Osteocyte (in vitro differentiated cells): ENCODE results near the gene STAB1. TPM values are rescaled to one million over a fixed set of nuclear protein-coding genes. Genes with fewer than 3 reads are reported as not detected.

Source experiments
- DNase-seq: peaks from one replicate; pipeline ENCODE4 v3.0.0; 2021; ENCODE audit warnings: mixed read lengths; ENCODE audit not compliant: unreplicated experiment; ENCODE audit errors: extremely low spot score
- H3K27ac Mint-ChIP-seq: one replicate; pipeline ENCODE4 v1.8.0; 2021; ENCODE audit warnings: mild to moderate bottlenecking, mixed read lengths; ENCODE audit not compliant: unreplicated experiment
- H3K27me3 Mint-ChIP-seq: one replicate; pipeline ENCODE4 v1.8.0; 2021; ENCODE audit warnings: mixed read lengths; ENCODE audit not compliant: unreplicated experiment
- H3K36me3 Mint-ChIP-seq: one replicate; pipeline ENCODE4 v1.8.0; 2021; ENCODE audit warnings: mixed read lengths; ENCODE audit not compliant: unreplicated experiment
- H3K4me1 Mint-ChIP-seq: one replicate; pipeline ENCODE4 v1.8.0; 2021; ENCODE audit warnings: mixed read lengths; ENCODE audit not compliant: unreplicated experiment
- H3K4me3 Mint-ChIP-seq: one replicate; pipeline ENCODE4 v1.8.0; 2021; ENCODE audit warnings: mild to moderate bottlenecking, moderate library complexity, mixed read lengths; ENCODE audit not compliant: unreplicated experiment
- H3K9me3 Mint-ChIP-seq: one replicate; pipeline ENCODE4 v1.8.0; 2021; ENCODE audit warnings: mixed read lengths; ENCODE audit not compliant: unreplicated experiment
- total RNA-seq: library from RNA; stranded (reverse); gene quantifications from 2 replicates; pipeline ENCODE4 v1.2.1, GENCODE V29; 2021
- TF ChIP-seq, protein P1 (sequence below): fragments of 200-600 bp; sonication (generic); IDR thresholded peaks from 2 replicates; pipeline ENCODE4 v1.5.0; 2021; ENCODE audit warnings: antibody characterized with exemption, mild to moderate bottlenecking, moderate library complexity

The STAB1 gene
- total RNA-seq, 1 donor from 2014 or later = not detected

DNA sequence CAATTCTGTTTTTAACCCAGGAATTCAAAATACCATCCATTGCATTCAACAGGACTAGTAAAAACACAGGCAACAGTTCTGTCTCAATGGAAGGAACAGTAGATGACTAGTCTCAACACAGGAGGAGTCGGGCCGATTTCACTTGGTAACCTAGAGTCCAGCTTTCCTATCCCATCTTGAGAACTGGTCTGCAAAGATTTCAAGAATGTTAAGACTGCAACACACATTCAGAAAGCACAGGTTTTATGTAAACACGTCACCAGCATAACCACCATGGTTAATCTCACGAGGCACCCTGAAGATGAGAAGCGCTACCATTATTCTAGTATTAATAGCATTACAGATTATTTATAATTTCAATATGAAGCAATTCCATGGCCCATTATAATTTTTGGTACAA is 63.3 kb downstream of the STAB1 start:
- H3K27ac Mint-ChIP-seq = no peak overlapping the region
- H3K4me1 Mint-ChIP-seq = peaks cover 14% of the 10 kb centered on the region
- TF ChIP-seq, protein P1, sequence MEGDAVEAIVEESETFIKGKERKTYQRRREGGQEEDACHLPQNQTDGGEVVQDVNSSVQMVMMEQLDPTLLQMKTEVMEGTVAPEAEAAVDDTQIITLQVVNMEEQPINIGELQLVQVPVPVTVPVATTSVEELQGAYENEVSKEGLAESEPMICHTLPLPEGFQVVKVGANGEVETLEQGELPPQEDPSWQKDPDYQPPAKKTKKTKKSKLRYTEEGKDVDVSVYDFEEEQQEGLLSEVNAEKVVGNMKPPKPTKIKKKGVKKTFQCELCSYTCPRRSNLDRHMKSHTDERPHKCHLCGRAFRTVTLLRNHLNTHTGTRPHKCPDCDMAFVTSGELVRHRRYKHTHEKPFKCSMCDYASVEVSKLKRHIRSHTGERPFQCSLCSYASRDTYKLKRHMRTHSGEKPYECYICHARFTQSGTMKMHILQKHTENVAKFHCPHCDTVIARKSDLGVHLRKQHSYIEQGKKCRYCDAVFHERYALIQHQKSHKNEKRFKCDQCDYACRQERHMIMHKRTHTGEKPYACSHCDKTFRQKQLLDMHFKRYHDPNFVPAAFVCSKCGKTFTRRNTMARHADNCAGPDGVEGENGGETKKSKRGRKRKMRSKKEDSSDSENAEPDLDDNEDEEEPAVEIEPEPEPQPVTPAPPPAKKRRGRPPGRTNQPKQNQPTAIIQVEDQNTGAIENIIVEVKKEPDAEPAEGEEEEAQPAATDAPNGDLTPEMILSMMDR = no peak
- H3K9me3 Mint-ChIP-seq = no peaks in the 10 kb centered on the region
- H3K36me3 Mint-ChIP-seq = peaks cover 50% of the 10 kb centered on the region
- no peaks in the 10 kb centered on the region for H3K27me3 Mint-ChIP-seq
- no peak for DNase-seq
- no peak overlapping the region for H3K4me3 Mint-ChIP-seq

DNA sequence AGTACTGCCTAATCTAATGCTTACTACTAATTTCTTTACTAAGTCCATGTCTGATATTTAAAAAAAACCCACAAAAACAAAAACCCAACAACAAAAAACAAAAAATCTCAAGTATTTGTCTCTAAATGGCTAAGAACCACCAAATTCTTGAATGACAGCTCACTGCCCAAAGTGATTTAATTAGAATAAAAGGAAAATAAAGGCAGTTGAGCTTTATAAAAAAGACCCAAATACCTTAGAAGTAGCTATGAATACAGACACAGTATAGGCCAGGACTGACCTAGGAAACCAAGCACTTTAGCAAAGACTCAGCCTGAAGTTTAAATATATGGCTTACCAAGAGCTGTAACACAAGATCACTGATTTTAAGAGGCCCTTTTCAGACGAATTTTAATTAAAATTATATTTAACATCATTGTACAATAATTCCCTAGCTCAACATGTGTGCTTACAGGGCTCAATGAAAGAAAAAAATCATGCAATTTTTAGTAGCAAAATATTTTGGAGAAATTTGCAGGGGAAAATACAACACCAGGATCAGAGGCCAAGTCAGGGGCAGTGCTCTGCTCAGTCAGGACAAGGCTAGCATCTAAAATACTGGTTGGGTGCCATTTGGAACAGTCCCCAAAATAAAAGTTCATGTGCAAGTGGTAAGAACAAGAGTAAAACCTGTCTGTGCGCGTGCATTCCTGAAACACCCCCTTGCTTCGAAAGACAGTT is 66.0 kb downstream of the STAB1 start:
- H3K4me3 Mint-ChIP-seq = no peak overlapping the region
- no peaks in the 10 kb centered on the region for H3K27me3 Mint-ChIP-seq
- H3K36me3 Mint-ChIP-seq = peaks cover 53% of the 10 kb centered on the region
- H3K27ac Mint-ChIP-seq = no peak overlapping the region
- TF ChIP-seq, protein P1 = no peak
- DNase-seq = no peak
- H3K9me3 Mint-ChIP-seq = no peaks in the 10 kb centered on the region
- peaks cover 1% of the 10 kb centered on the region for H3K4me1 Mint-ChIP-seq

DNA sequence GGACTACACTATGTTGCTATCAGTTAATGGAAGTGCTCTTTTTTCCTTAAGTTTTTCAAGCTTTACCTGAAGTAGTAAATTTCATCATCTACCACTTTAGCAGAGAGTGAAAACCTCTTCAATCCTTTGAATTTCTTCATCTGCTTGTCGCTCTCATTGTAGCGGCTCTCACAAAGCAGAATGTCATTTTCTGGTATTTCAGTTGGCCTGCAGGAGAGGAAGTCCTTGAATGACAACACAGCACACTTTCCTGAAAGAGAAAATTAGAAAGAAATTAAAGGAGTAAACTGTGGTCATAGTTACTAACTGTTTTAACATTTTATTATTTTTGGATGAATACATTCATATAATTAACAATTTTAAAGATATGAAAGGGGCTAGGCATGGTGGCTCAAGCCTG is 68.8 kb downstream of the STAB1 start:
- no peaks in the 10 kb centered on the region for H3K27me3 Mint-ChIP-seq
- peaks cover 46% of the 10 kb centered on the region for H3K36me3 Mint-ChIP-seq
- H3K9me3 Mint-ChIP-seq = no peaks in the 10 kb centered on the region
- no peak overlapping the region for H3K27ac Mint-ChIP-seq
- TF ChIP-seq, protein P1 = no peak
- H3K4me1 Mint-ChIP-seq = no peaks in the 10 kb centered on the region
- no peak for DNase-seq
- no peak overlapping the region for H3K4me3 Mint-ChIP-seq

DNA sequence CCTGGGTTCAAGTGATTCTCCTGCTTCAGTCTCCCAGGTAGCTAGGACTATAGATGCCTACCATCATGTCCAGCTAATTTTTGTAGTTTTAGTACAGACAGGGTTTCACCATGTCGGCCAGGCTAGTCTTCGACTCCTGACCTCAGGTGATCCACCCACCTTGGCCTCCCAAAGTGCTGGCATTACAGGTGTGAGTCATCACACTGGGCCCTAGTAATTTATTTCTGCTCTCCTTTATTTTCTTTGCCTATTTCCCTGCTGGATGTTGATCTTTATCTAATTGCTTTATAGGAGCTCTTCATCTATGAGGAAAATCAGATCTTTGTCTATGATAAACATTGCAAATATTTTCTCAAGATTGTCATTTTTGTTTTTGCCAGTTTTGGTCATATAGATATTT is 72.9 kb downstream of the STAB1 start:
- no peak overlapping the region for H3K27ac Mint-ChIP-seq
- peaks cover 33% of the 10 kb centered on the region for H3K36me3 Mint-ChIP-seq
- TF ChIP-seq, protein P1 = no peak
- no peaks in the 10 kb centered on the region for H3K4me1 Mint-ChIP-seq
- no peaks in the 10 kb centered on the region for H3K9me3 Mint-ChIP-seq
- DNase-seq = no peak
- no peaks in the 10 kb centered on the region for H3K27me3 Mint-ChIP-seq
- no peak overlapping the region for H3K4me3 Mint-ChIP-seq

DNA sequence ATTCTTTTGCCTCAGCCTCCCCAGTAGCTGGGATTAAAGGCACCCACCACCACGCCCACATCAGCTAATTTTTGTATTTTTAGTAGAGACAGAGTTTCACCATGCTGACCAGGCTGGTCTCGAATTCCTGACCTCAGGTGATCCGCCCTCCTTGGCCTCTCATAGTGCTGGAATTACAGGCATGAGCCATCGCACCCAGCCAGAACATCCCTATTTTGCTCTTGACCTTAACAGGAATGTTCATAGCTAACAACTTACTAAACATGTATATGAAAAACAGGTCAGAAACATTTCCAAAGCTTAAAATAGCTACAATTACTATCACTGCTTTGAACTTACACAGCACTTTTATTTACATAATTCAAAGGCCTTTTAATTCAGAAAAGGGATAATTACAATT is 74.9 kb downstream of the STAB1 start:
- no peak for DNase-seq
- H3K4me1 Mint-ChIP-seq = no peaks in the 10 kb centered on the region
- H3K36me3 Mint-ChIP-seq = peaks cover 36% of the 10 kb centered on the region
- H3K4me3 Mint-ChIP-seq = no peak overlapping the region
- H3K27ac Mint-ChIP-seq = peak overlapping the region; percentile 7
- TF ChIP-seq, protein P1 = no peak
- H3K9me3 Mint-ChIP-seq = no peaks in the 10 kb centered on the region
- no peaks in the 10 kb centered on the region for H3K27me3 Mint-ChIP-seq
